Activated naive CD4-positive, alpha-beta T cell treated with anti-CD3 and anti-CD28 coated beads for 36 hours (primary cell): ENCODE results near the gene CLEC4M. TPM values are rescaled to one million over a fixed set of nuclear protein-coding genes. Genes with fewer than 3 reads are reported as not detected.

Source experiments
- total RNA-seq, 2 experiments: library from RNA; stranded (reverse); gene quantifications; one replicate each; pipeline ENCODE4 v1.2.3, GENCODE V29; 2021

CLEC4M gene
- total RNA-seq, 2 experiments from 2014 or later = not detected

Other genes with a start within 250 kb of the CLEC4M start
- gene ZNF358, start 247.1 kb upstream of the CLEC4M start, total RNA-seq = 1 to 10 TPM; 3.7 to 3.9 TPM
- gene MCOLN1, start 240.6 kb upstream of the CLEC4M start, total RNA-seq = 1 to 10 TPM; 4.2 to 5.2 TPM
- 10 to 100 TPM; 75.5 to 81.7 TPM for gene PNPLA6, start 227.5 kb upstream of the CLEC4M start, total RNA-seq
- gene CAMSAP3, start 167.4 kb upstream of the CLEC4M start, total RNA-seq = under 1 TPM; 0.24 to 0.30 TPM
- 10 to 100 TPM; 60.0 to 60.4 TPM for gene XAB2, start 133.7 kb upstream of the CLEC4M start, total RNA-seq
- 10 to 100 TPM; 93.9 to 96.5 TPM for gene PET100, start 133.4 kb upstream of the CLEC4M start, total RNA-seq
- under 1 TPM in 1 of 2 experiments, not detected in 1; 0.64 TPM for gene PCP2, start 129.5 kb upstream of the CLEC4M start, total RNA-seq
- gene STXBP2, start 126.1 kb upstream of the CLEC4M start, total RNA-seq = 10 to 100 TPM; 88.4 to 92.4 TPM
- not detected for gene RETN, start 94.2 kb upstream of the CLEC4M start, total RNA-seq
- gene MCEMP1, start 86.2 kb upstream of the CLEC4M start, total RNA-seq = not detected
- 10 to 100 TPM; 74.7 to 82.4 TPM for gene TRAPPC5, start 82.4 kb upstream of the CLEC4M start, total RNA-seq
- gene FCER2, start 61.1 kb upstream of the CLEC4M start, total RNA-seq = under 1 TPM; 0.86 to 0.89 TPM
- not detected for gene CLEC4G, start 31.1 kb upstream of the CLEC4M start, total RNA-seq
- gene CD209, start 15.7 kb upstream of the CLEC4M start, total RNA-seq = not detected
- gene EVI5L, start 67.0 kb downstream of the CLEC4M start, total RNA-seq = 1 to 10 TPM; 5.2 TPM
- under 1 TPM; 0.07 to 0.12 TPM for gene PRR36, start 111.1 kb downstream of the CLEC4M start, total RNA-seq
- not detected for gene LRRC8E, start 125.3 kb downstream of the CLEC4M start, total RNA-seq
- gene MAP2K7, start 140.6 kb downstream of the CLEC4M start, total RNA-seq = 10 to 100 TPM; 39.1 to 39.8 TPM
- gene TGFBR3L, start 151.6 kb downstream of the CLEC4M start, total RNA-seq = 1 to 10 TPM; 1.7 to 3.7 TPM
- gene SNAPC2, start 157.1 kb downstream of the CLEC4M start, total RNA-seq = 10 to 100 TPM; 10.9 to 12.4 TPM
- gene CTXN1, start 162.9 kb downstream of the CLEC4M start, total RNA-seq = under 1 TPM in 1 of 2 experiments, not detected in 1; 0.43 TPM
- gene TIMM44, start 180.4 kb downstream of the CLEC4M start, total RNA-seq = 10 to 100 TPM; 88.8 to 88.9 TPM
- 100 to 1,000 TPM; 135 to 140 TPM for gene ELAVL1, start 242.4 kb downstream of the CLEC4M start, total RNA-seq